Smooth muscle cell (in vitro differentiated cells): Measurements from ENCODE around the gene ZNF385D. TPM values are rescaled to one million over a fixed set of nuclear protein-coding genes. Genes with fewer than 3 reads are reported as not detected.

Experiments used
- DNase-seq: peaks from one replicate; lab custom pipeline; 2025; ENCODE audit not compliant: unreplicated experiment; lab: John Stamatoyannopoulos, UW
- H2AFZ ChIP-seq: fragments of 200-600 bp; sonication (generic); 2 replicates; pipeline ENCODE4 v1.6.0; 2016; ENCODE audit warnings: antibody characterized with exemption, low read depth, mild to moderate bottlenecking
- H3F3A ChIP-seq: fragments of 200-600 bp; sonication (generic); 2 replicates; pipeline ENCODE4 v1.6.0; 2017; ENCODE audit warnings: antibody characterized with exemption, low read depth
- H3K27ac ChIP-seq: fragments of 200-600 bp; sonication (generic); 2 replicates; pipeline ENCODE4 v1.5.1; 2016; ENCODE audit warnings: low read depth, mild to moderate bottlenecking
- H3K27me3 ChIP-seq: fragments of 200-600 bp; sonication (generic); 2 replicates; pipeline ENCODE4 v1.6.1; 2016; ENCODE audit warnings: low read depth, mild to moderate bottlenecking
- H3K36me3 ChIP-seq: fragments of 200-600 bp; sonication (generic); 2 replicates; pipeline ENCODE4 v1.5.1; 2016; ENCODE audit warnings: low read depth
- H3K4me1 ChIP-seq: fragments of 200-600 bp; sonication (generic); 2 replicates; pipeline ENCODE4 v1.5.1; 2016; ENCODE audit warnings: low read depth
- H3K4me2 ChIP-seq: fragments of 200-600 bp; sonication (generic); 2 replicates; pipeline ENCODE4 v1.6.0; 2016; ENCODE audit warnings: mild to moderate bottlenecking
- H3K4me3 ChIP-seq: fragments of 200-600 bp; sonication (generic); 2 replicates; pipeline ENCODE4 v1.5.1; 2016; ENCODE audit warnings: mild to moderate bottlenecking
- H3K79me2 ChIP-seq: fragments of 200-600 bp; sonication (generic); 2 replicates; pipeline ENCODE4 v1.6.0; 2016; ENCODE audit warnings: low read depth, mild to moderate bottlenecking
- H3K9ac ChIP-seq: fragments of 200-600 bp; sonication (generic); 2 replicates; pipeline ENCODE4 v1.6.0; 2016; ENCODE audit warnings: low read depth
- H3K9me3 ChIP-seq: fragments of 200-600 bp; sonication (generic); replicated peaks from 2 replicates; pipeline ENCODE4 v1.5.1; 2016; ENCODE audit warnings: low read depth
- H4K20me1 ChIP-seq: fragments of 200-600 bp; sonication (generic); 2 replicates; pipeline ENCODE4 v1.6.0; 2016; ENCODE audit warnings: low read depth
- CTCF ChIP-seq: fragments of 200-600 bp; sonication (generic); IDR thresholded peaks from 2 replicates; pipeline ENCODE4 v1.5.1; 2017; ENCODE audit warnings: borderline replicate concordance, mild to moderate bottlenecking, antibody characterized with exemption; ENCODE audit not compliant: insufficient read depth, poor library complexity, severe bottlenecking
- WGBS: methylation state at CpG from one replicate; pipeline ENCODE4 v1.1.7; 2016; ENCODE audit warnings: low lambda C conversion rate; 5-methylcytosine and 5-hydroxymethylcytosine counted together
- polyA plus RNA-seq: library from polyadenylated mRNA; unstranded; fragments of >200 nt; fragmentation: Nextera tagmentation; extraction: Ambion mirVana; gene quantifications from 2 replicates; pipeline ENCODE4 v1.2.1, GENCODE V29; 2016
- total RNA-seq: library from RNA; depleted of rRNA; stranded (reverse); fragments of >200 nt; gene quantifications from 2 replicates; pipeline ENCODE4 v1.2.3, GENCODE V29; 2014

The ZNF385D gene
- total and polyA plus RNA-seq, 2 experiments from 2014 or later = 0.13 to 2.4 TPM

DNA sequence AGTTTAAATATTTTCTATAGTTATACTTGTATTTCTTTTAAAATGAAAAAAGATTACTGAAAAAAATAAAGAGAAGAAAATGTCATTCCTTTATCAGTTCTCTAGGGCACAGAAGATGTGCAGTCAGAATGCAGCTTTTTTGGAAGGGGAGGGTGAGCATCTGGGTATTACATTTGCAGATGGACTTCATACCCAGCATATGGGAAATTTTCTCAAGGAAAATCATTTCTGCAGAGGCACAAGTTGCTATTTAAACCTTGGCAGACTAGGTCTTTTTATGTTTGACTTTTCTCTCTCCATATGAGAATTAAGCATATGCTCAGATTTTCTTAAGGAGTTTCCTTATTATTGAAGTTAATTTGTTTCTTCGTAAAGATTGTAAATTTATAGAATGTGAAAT lies 39.5 kb upstream of the ZNF385D start:
- no peak for TF ChIP-seq CTCF
- Histone ChIP-seq H3K79me2 (no peaks in the 10 kb centered on the region), H3K27me3 (no peaks in the 10 kb centered on the region), H3K27ac (no peak overlapping the region), H3K36me3 (no peaks in the 10 kb centered on the region), H3K4me2 (no peak overlapping the region), H3K9me3 (no peaks in the 10 kb centered on the region), H2AFZ (no peak overlapping the region), H3K9ac (no peak overlapping the region), H3K4me1 (no peaks in the 10 kb centered on the region), H4K20me1 (no peaks in the 10 kb centered on the region), H3F3A (no peaks in the 10 kb centered on the region), H3K4me3 (no peak overlapping the region)
- no peak for DNase-seq
- 86% methylated on average over 1 of the region's 1 CpG for WGBS

DNA sequence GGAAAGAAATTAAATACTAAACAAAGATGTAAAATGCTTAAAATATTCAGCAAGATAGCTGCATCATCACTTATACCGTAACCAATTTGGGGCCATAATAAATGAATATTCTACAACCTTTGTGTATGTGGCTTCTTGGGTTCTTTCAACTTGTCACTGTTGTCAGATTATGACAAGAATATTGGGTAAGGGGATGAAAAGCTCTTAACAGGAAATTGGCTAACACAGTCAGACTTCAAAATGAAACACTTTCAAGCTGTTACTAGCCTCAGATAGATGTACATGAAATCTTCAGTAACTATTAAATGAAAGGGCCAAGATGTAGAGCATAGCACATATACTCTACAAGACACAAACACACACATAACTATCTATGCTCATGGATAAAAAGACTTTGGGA lies 38.7 kb upstream of the ZNF385D start:
- no peak for DNase-seq
- H3F3A ChIP-seq = no peaks in the 10 kb centered on the region
- H3K79me2 ChIP-seq = no peaks in the 10 kb centered on the region
- no peaks in the 10 kb centered on the region for H3K27me3 ChIP-seq
- H3K9ac ChIP-seq = no peak overlapping the region
- H2AFZ ChIP-seq = no peak overlapping the region
- no peak overlapping the region for H3K4me2 ChIP-seq
- H3K36me3 ChIP-seq = no peaks in the 10 kb centered on the region
- H3K27ac ChIP-seq = no peak overlapping the region
- no peaks in the 10 kb centered on the region for H4K20me1 ChIP-seq
- 97% methylated on average over 1 of the region's 1 CpG for WGBS
- H3K4me1 ChIP-seq = no peaks in the 10 kb centered on the region
- TF ChIP-seq CTCF = no peak
- no peak overlapping the region for H3K4me3 ChIP-seq
- no peaks in the 10 kb centered on the region for H3K9me3 ChIP-seq

GRCh38 chr3:21786438-21786797 lies 35.4 kb upstream of the ZNF385D start:
- Histone ChIP-seq H3K4me3 (no peak overlapping the region), H3K4me2 (no peak overlapping the region), H3K9ac (no peak overlapping the region), H4K20me1 (no peaks in the 10 kb centered on the region), H3K27ac (no peak overlapping the region), H3F3A (no peaks in the 10 kb centered on the region), H3K9me3 (no peaks in the 10 kb centered on the region), H3K27me3 (no peaks in the 10 kb centered on the region), H3K36me3 (no peaks in the 10 kb centered on the region), H2AFZ (no peak overlapping the region), H3K4me1 (no peaks in the 10 kb centered on the region), H3K79me2 (no peaks in the 10 kb centered on the region)
- no peak for TF ChIP-seq CTCF
- 59% methylated on average over 2 of the region's 2 CpGs for WGBS
- no peak for DNase-seq

- H3K4me1 ChIP-seq = no peaks in the 10 kb centered on the region
- no peaks in the 10 kb centered on the region for H3K9me3 ChIP-seq
- no peak overlapping the region for H3K4me3 ChIP-seq
- TF ChIP-seq CTCF = no peak
- H3K27me3 ChIP-seq = no peaks in the 10 kb centered on the region
- no peaks in the 10 kb centered on the region for H4K20me1 ChIP-seq
- H3K4me2 ChIP-seq = no peak overlapping the region
- H3K36me3 ChIP-seq = no peaks in the 10 kb centered on the region
- no peaks in the 10 kb centered on the region for H3K79me2 ChIP-seq
- no peaks in the 10 kb centered on the region for H3F3A ChIP-seq
- H3K27ac ChIP-seq = no peak overlapping the region
- 84% methylated on average over 8 of the region's 8 CpGs for WGBS
- no peak overlapping the region for H2AFZ ChIP-seq
- H3K9ac ChIP-seq = no peak overlapping the region
- DNase-seq = no peak
Observed at GRCh38 chr3:21785765-21786437, 34.9 kb upstream of the ZNF385D start.
